Heart right ventricle (tissue), 16 donors: Measurements from ENCODE around the gene THY1. TPM values are rescaled to one million over a fixed set of nuclear protein-coding genes. Genes with fewer than 3 reads are reported as not detected.
"Not testable (repeated sequence)": the region's sequence is repeated elsewhere in the genome, so short reads cannot be mapped to it uniquely, and the experiment has no call there.

ENCODE experiments used
- ATAC-seq, 8 donors: fragments of 200-7000 bp; cut with Tn5 transposase; one replicate each; pipeline ENCODE4 v1.9.1; 2020; ENCODE audit warnings: mild to moderate bottlenecking in 8 of 8, moderate library complexity in 8 of 8, moderate number of reproducible peaks in 1 of 8
- DNase-seq, 2 donors: peaks; one replicate each; pipeline ENCODE4 v3.0.0-alpha.2; 2020
- H3K27ac ChIP-seq, 10 donors: fragments of 200-600 bp; sonication (generic) in 2 of 10; one replicate each; pipeline versions ENCODE4 v1.5.0 to v1.8.0; 2020 to 2022; ENCODE audit warnings: mild to moderate bottlenecking in 3 of 10
- H3K27me3 ChIP-seq, 7 donors: fragments of 200-600 bp; one replicate each; pipeline ENCODE4 v1.8.0; 2021 to 2022; ENCODE audit warnings: mild to moderate bottlenecking in 2 of 7
- H3K36me3 ChIP-seq, 9 donors: fragments of 200-600 bp; sonication (generic) in 1 of 9; one replicate each; pipeline versions ENCODE4 v1.5.0 to v1.8.0; 2020 to 2022; ENCODE audit warnings: mild to moderate bottlenecking in 2 of 9
- H3K4me1 ChIP-seq, 9 donors: fragments of 200-600 bp; sonication (generic) in 1 of 9; one replicate each; pipeline versions ENCODE4 v1.5.0 to v1.8.0; 2020 to 2022; ENCODE audit warnings: mild to moderate bottlenecking in 4 of 9
- H3K4me3 ChIP-seq, 10 donors: fragments of 200-600 bp; sonication (generic) in 2 of 10; one replicate each; pipeline versions ENCODE4 v1.5.0 to v1.8.0; 2020 to 2022; ENCODE audit warnings: mild to moderate bottlenecking in 7 of 10, moderate library complexity in 2 of 10
- H3K9me3 ChIP-seq, 11 donors: fragments of 200-600 bp in 10 of 11; sonication (generic) in 2 of 11; one replicate each; pipeline versions ENCODE4 v1.5.0 to v1.8.0; 2013 to 2022; ENCODE audit warnings: mild to moderate bottlenecking in 2 of 11, control low read depth in 1 of 11, moderate library complexity in 1 of 11
- WGBS, 2 donors: extraction: QIAGEN DNeasy Blood & Tissue Kit; methylation state at CpG; one replicate each; pipeline ENCODE4 v1.1.7; 2013; ENCODE audit warnings: inconsistent platforms in 1 of 2; 5-methylcytosine and 5-hydroxymethylcytosine counted together
- intact Hi-C, 10 donors: fragments of 100-400 bp; cut with DNase I; formaldehyde crosslinking; loops; one replicate each; pipeline versions ENCODE4 v1.11.1 to v1.14.2; 2022
- polyA plus RNA-seq, 2 donors: library from polyadenylated mRNA; stranded (reverse); fragments of 200-250 nt; gene quantifications; one replicate each; pipeline ENCODE4 v1.2.3, GENCODE V29; 2013
- total RNA-seq, 10 donors: library from RNA; stranded (reverse); fragmentation: NEBNext Ultra II Directional in 3 of 10; extraction: Animal tissue kit (Norgen Biotek cat#: 25700) in 3 of 10; gene quantifications; one replicate each; pipeline versions ENCODE4 v1.2.1 to v1.2.4, GENCODE V29; 2021 to 2023
- TF ChIP-seq, protein P1 (sequence below), 9 donors: fragments of 200-600 bp; sonication (generic) in 2 of 9; IDR thresholded peaks; one replicate each; pipeline versions ENCODE4 v1.5.0 to v1.8.0; 2021 to 2022; ENCODE audit warnings: antibody characterized with exemption in 9 of 9, mild to moderate bottlenecking in 5 of 9, moderate library complexity in 1 of 9
- donor health status: Arrhythmogenic right ventricular cardiomyopathy.
- donor health status: ischemic (EF 13 %, LVEDD 7.1; RV severe dilation, severe dysfunction).
- donor health status: healthy with polysubstance abuse.
- donor health status: DM: no; HTN: yes; CAD: no.
- donor health status: DM: no; HTN: no; CAD: no.
- donor health status: ischemic (EF 25% LVEDD 6.9; RV normal size, moderate dysfunction).
- donor health status: ischemic (EF 25% LVEDD 5.7; RV mildly dilated, moderate dysfunction).
- donor health status: healthy.
- donor health status: DM: yes; HTN: yes; CAD: no.
- donor health status: Ischemic cardiomyopathy.
- donor health status: ischemic (EF 35%, LVEDD 5.7; RV mildly dilated, moderate dysfunction).
- donor health status: nonischemic (EF 11% LVEDD 7.7; RV severe dilation, severe dysfunction).
- donor health status: DM: yes; HTN: yes; CAD: no.
- donor health status: PGD.
- donor health status: ischemic (EF 29% LVEDD 5.4; RV normal size, mild dysfunction).
- donor health status: nonischemic (EF 23%, LVEDD 6.1; RV moderate dilation, normal function).

Gene THY1
- total and polyA plus RNA-seq, 12 donors, result 0.61 to 26.6 (median 5.0) TPM

DNA sequence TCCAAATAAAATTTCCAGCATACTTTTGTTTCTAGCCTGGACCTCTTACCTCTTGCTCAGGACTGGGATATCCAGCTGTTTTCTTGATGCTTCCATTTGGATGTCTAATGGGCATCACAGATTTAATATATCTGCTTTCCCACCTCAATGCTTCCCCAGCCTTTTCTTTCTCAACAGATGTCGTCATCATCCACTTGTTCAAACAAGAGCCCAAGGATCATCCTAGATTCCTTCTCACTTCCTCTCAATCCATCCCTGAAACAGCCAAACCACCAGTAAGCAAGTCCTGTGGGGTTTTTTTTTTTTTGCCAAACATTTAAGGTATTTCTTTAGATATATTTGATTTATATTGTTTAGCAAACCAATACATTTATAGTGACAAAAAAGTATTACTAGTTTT, 12.5 kb downstream of the THY1 start:
- intact Hi-C loops, result no loop called here
- WGBS, 2 donors, result 84 to 90% methylated on average over 1 of the region's 1 CpG
- TF ChIP-seq, protein P1, sequence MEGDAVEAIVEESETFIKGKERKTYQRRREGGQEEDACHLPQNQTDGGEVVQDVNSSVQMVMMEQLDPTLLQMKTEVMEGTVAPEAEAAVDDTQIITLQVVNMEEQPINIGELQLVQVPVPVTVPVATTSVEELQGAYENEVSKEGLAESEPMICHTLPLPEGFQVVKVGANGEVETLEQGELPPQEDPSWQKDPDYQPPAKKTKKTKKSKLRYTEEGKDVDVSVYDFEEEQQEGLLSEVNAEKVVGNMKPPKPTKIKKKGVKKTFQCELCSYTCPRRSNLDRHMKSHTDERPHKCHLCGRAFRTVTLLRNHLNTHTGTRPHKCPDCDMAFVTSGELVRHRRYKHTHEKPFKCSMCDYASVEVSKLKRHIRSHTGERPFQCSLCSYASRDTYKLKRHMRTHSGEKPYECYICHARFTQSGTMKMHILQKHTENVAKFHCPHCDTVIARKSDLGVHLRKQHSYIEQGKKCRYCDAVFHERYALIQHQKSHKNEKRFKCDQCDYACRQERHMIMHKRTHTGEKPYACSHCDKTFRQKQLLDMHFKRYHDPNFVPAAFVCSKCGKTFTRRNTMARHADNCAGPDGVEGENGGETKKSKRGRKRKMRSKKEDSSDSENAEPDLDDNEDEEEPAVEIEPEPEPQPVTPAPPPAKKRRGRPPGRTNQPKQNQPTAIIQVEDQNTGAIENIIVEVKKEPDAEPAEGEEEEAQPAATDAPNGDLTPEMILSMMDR (IDR thresholded peaks at IDR 0.05), result no peak
- H3K4me3 ChIP-seq, result no peak overlapping the region
- no peaks in the 10 kb centered on the region for H3K9me3 ChIP-seq
- no peak overlapping the region for H3K27ac ChIP-seq
- ATAC-seq, result no peak
- H3K27me3 ChIP-seq, result no peaks in the 10 kb centered on the region
- no peak for DNase-seq
- H3K36me3 ChIP-seq, result no peaks in the 10 kb centered on the region
- no peaks in the 10 kb centered on the region for H3K4me1 ChIP-seq

DNA sequence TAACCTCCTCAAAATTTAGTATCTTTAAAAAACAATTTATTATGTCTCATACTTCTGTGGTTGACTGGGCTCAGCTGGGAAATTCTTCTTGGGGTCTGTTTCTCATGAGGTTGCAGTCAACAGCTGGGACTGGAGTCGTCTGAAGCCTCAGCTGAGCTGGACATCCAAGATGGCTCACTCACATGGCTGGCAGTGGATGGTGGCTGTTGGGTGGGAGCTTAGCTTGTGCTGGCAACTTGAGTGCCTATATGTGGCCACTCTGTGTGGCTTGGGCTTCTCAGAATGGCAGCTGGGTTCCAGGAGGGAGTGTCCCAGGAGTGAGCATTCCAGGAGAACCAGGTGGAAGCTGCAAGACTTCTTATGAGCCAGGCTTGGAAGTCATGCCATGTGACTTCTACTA, 13.2 kb downstream of the THY1 start:
- no peaks in the 10 kb centered on the region for H3K4me1 ChIP-seq
- no peaks in the 10 kb centered on the region for H3K9me3 ChIP-seq
- no peak overlapping the region for H3K4me3 ChIP-seq
- intact Hi-C loops, result no loop called here
- DNase-seq (no peak), ATAC-seq (no peak)
- H3K27me3 ChIP-seq, result no peaks in the 10 kb centered on the region
- TF ChIP-seq, protein P1 (IDR thresholded peaks at IDR 0.05), result no peak
- WGBS, 2 donors, result 78 to 100% methylated on average over 1 of the region's 1 CpG
- H3K27ac ChIP-seq, result no peak overlapping the region
- H3K36me3 ChIP-seq, result no peaks in the 10 kb centered on the region

DNA sequence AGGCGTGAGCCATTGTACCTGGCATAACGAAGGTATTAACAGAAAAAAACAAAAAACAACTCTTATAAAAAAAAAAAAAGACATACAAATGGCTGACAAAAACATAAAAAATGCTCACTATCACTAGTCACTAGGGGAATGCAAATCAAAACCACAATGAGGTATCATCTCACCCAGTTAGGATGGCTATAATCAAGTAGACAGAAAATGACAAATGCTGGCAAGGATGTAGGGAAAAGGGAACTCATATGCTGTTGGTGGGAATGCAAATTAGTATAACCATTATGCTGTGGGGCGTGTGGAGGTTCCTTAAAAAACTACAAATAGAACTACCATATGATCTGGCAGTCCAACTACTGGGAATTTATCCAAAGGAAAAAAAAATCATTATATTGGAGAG, 17.0 kb downstream of the THY1 start:
- H3K4me3 ChIP-seq, result no peak overlapping the region
- intact Hi-C loops, result no loop called here
- H3K4me1 ChIP-seq, result no peaks in the 10 kb centered on the region
- peaks cover 0 to 10% (median 4%) of the 10 kb centered on the region in 11 donors for H3K9me3 ChIP-seq
- ATAC-seq (no peak), DNase-seq (no peak)
- TF ChIP-seq, protein P1 (IDR thresholded peaks at IDR 0.05), result no peak
- H3K27me3 ChIP-seq, result no peaks in the 10 kb centered on the region
- H3K27ac ChIP-seq, result no peak overlapping the region
- WGBS, 2 donors, result 87 to 89% methylated on average over 3 of the region's 3 CpGs
- H3K36me3 ChIP-seq, result no peaks in the 10 kb centered on the region

DNA sequence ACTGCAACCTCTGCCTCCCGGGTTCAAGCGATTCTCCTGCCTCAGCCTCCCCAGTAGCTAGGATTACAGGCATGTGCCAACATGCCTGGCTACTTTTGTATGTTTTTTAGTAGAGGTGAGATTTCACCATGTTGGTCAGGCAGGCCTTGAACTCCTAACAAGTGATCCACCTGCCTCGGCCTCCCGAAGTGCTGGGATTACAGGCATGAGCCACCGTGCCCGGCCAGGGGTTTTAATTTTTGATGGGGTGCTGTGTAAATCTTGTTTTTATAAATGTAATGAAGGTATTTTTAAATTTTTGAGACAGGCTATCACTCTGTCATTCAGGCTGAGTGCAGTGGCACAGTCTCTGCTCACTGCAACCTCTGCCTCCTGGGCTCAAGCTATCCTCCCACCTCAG, 17.5 kb downstream of the THY1 start:
- WGBS, 2 donors, result 93 to 94% methylated on average over 6 of the region's 6 CpGs
- H3K27ac ChIP-seq, DNase-seq, intact Hi-C loops, H3K4me1 ChIP-seq, H3K27me3 ChIP-seq, H3K4me3 ChIP-seq, ATAC-seq, H3K36me3 ChIP-seq: not testable (repeated sequence)
- H3K9me3 ChIP-seq, result peaks cover 0 to 16% (median 6%) of the 10 kb centered on the region in 11 donors

DNA sequence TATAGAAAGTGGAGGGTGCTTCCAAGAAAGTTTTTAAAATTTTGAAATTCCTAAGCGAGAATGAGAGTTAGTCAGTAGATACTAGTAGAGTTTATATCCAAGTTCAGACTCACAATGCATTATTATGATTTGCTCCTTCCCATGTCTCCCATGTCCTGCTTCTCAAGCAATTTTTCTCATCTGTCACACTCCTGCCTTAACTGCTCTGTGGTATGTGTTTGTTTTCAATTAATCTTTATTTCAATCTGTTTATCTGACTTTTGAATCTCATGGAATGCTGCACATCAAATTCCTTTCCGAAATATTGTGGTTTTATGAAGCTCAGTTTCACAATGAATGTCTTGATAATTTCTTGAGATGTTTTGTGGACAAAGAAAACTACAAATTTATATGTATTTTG, 18.1 kb downstream of the THY1 start:
- H3K4me1 ChIP-seq, result no peaks in the 10 kb centered on the region

More for the DNA sequence above, 18.1 kb downstream of the THY1 start:
- TF ChIP-seq, protein P1 (IDR thresholded peaks at IDR 0.05), result no peak
- no peak for DNase-seq
- Histone ChIP-seq H3K9me3 (peaks cover 0 to 22% (median 7%) of the 10 kb centered on the region in 11 donors), H3K4me3 (no peak overlapping the region), H3K27me3 (no peaks in the 10 kb centered on the region), H3K27ac (no peak overlapping the region), H3K36me3 (no peaks in the 10 kb centered on the region)
- no peak for ATAC-seq
- WGBS, 2 donors, result 86 to 92% methylated on average over 2 of the region's 2 CpGs
- intact Hi-C loops, result no loop called here
